IMR-90 (cell line): Measurements from ENCODE around the gene ARMC5. TPM values are rescaled to one million over a fixed set of nuclear protein-coding genes. Genes with fewer than 3 reads are reported as not detected.

Experiments
- ATAC-seq: fragments of 200-7000 bp; cut with Tn5 transposase; 2 replicates; pipeline ENCODE4 v1.9.1; 2020; ENCODE audit warnings: low read depth, mild to moderate bottlenecking, moderate library complexity
- BruUV-seq: library from RNA; stranded (reverse); fragments of 400-500 nt; replicated peaks from 2 replicates; lab custom pipeline; 2021; lab: Mats Ljungman, UMichigan
- CTCF ChIA-PET: fragments of 300-600 bp; formaldehyde crosslinking; extraction: SDS; loops from one replicate; lab custom pipeline; 2021; ENCODE audit warnings: antibody characterized with exemption; lab: Yijun Ruan, JAX
- POLR2A ChIA-PET: fragments of 300-600 bp; sonication (Branson Sonifier 250); formaldehyde crosslinking; loops from one replicate; lab custom pipeline; 2022; ENCODE audit warnings: antibody characterized with exemption; ENCODE audit not compliant: unreplicated experiment; lab: Charles Lee
- DNase-seq: peaks from one replicate; pipeline ENCODE4 v3.0.0; 2013
- H2AFZ ChIP-seq: replicated peaks from 2 replicates; pipeline ENCODE3; 2013; ENCODE audit warnings: low read length, mild to moderate bottlenecking; ENCODE audit not compliant: poor library complexity
- H2AK5ac ChIP-seq: 2 replicates; pipeline ENCODE4 v1.6.1; 2013; ENCODE audit warnings: low read depth, low read length, inconsistent platforms
- H2AK9ac ChIP-seq: replicated peaks from 2 replicates; pipeline ENCODE3; 2013; ENCODE audit warnings: mild to moderate bottlenecking, low read depth, low read length, moderate library complexity; ENCODE audit not compliant: poor library complexity
- H2BK120ac ChIP-seq: 2 replicates; pipeline ENCODE4 v1.6.1; 2013; ENCODE audit warnings: low read depth, low read length, inconsistent platforms
- H2BK15ac ChIP-seq: 3 replicates; pipeline ENCODE4 v1.6.1; 2013; ENCODE audit warnings: low read depth, low read length, inconsistent platforms
- H2BK20ac ChIP-seq: 2 replicates; pipeline ENCODE4 v1.6.1; 2013; ENCODE audit warnings: low read depth, mild to moderate bottlenecking, inconsistent platforms, low read length, moderate library complexity
- H2BK5ac ChIP-seq: 2 replicates; pipeline ENCODE4 v1.6.1; 2013; ENCODE audit warnings: mild to moderate bottlenecking, low read depth, low read length, inconsistent platforms; ENCODE audit not compliant: poor library complexity, severe bottlenecking
- H3K14ac ChIP-seq: replicated peaks from 2 replicates; pipeline ENCODE4 v1.6.1; 2013; ENCODE audit warnings: low read depth, low read length, inconsistent platforms
- H3K18ac ChIP-seq: 2 replicates; pipeline ENCODE4 v1.6.1; 2013; ENCODE audit warnings: low read depth, low read length, control low read depth
- H3K23ac ChIP-seq: 2 replicates; pipeline ENCODE4 v1.6.1; 2013; ENCODE audit warnings: low read depth, low read length, inconsistent platforms
- H3K27ac ChIP-seq: 2 replicates; pipeline ENCODE4 v1.5.1; 2013; ENCODE audit warnings: mild to moderate bottlenecking, control low read depth, low read length; ENCODE audit not compliant: insufficient read depth
- H3K27me3 ChIP-seq: 2 replicates; pipeline ENCODE4 v1.6.1; 2013; ENCODE audit warnings: low read length; ENCODE audit not compliant: control insufficient read depth, insufficient read depth
- H3K36me3 ChIP-seq: 2 replicates; pipeline ENCODE4 v1.6.1; 2013; ENCODE audit warnings: low read length, mixed read lengths; ENCODE audit not compliant: control insufficient read depth, insufficient read depth
- H3K4ac ChIP-seq: 2 replicates; pipeline ENCODE4 v1.6.1; 2013; ENCODE audit warnings: low read depth, low read length, inconsistent platforms
- H3K4me1 ChIP-seq: 2 replicates; pipeline ENCODE4 v1.6.1; 2013; ENCODE audit warnings: low read length, mixed read lengths; ENCODE audit not compliant: control insufficient read depth, insufficient read depth
- H3K4me2 ChIP-seq: 2 replicates; pipeline ENCODE4 v1.6.1; 2013; ENCODE audit warnings: low read depth, mild to moderate bottlenecking, control low read depth, low read length, moderate library complexity
- H3K4me3 ChIP-seq: 2 replicates; pipeline ENCODE4 v1.5.1; 2013; ENCODE audit warnings: low read depth, mild to moderate bottlenecking, control low read depth, low read length, moderate library complexity; ENCODE audit not compliant: insufficient read depth
- H3K56ac ChIP-seq: 2 replicates; pipeline ENCODE4 v1.6.1; 2013; ENCODE audit warnings: low read length, inconsistent platforms; ENCODE audit not compliant: insufficient read depth; ENCODE audit errors: extremely low read depth
- H3K79me1 ChIP-seq, 2 experiments: 2 replicates each; pipeline ENCODE4 v1.6.1; 2013; ENCODE audit warnings: low read length in 2 of 2, inconsistent platforms in 1 of 2, low read depth in 1 of 2
- H3K9ac ChIP-seq: 2 replicates; pipeline ENCODE4 v1.6.1; 2013; ENCODE audit warnings: low read depth, low read length, control low read depth
- H3K9me1 ChIP-seq: 2 replicates; pipeline ENCODE4 v1.6.1; 2013; ENCODE audit warnings: low read length, inconsistent platforms; ENCODE audit not compliant: insufficient read depth
- H3K9me3 ChIP-seq: 2 replicates; pipeline ENCODE4 v1.6.1; 2013; ENCODE audit warnings: low read length; ENCODE audit not compliant: control insufficient read depth, insufficient read depth
- H4K20me1 ChIP-seq: 2 replicates; pipeline ENCODE4 v1.6.1; 2013; ENCODE audit warnings: low read length, inconsistent platforms; ENCODE audit not compliant: insufficient read depth
- H4K5ac ChIP-seq: 2 replicates; pipeline ENCODE4 v1.6.1; 2013; ENCODE audit warnings: mild to moderate bottlenecking, low read depth, low read length, control low read depth
- H4K8ac ChIP-seq, 2 experiments: 2 replicates each; pipeline ENCODE4 v1.6.1; 2013; ENCODE audit warnings: low read depth in 2 of 2, low read length in 2 of 2, control low read depth in 1 of 2, inconsistent platforms in 1 of 2
- H4K91ac ChIP-seq: 2 replicates; pipeline ENCODE4 v1.6.1; 2013; ENCODE audit warnings: low read depth, low read length, inconsistent platforms; ENCODE audit not compliant: insufficient read depth
- CEBPB ChIP-seq: IDR thresholded peaks from 2 replicates; pipeline ENCODE4 v1.6.1; 2012; ENCODE audit warnings: low read depth, low read length, improper control_type of control experiment
- CHD1 ChIP-seq: IDR thresholded peaks from 2 replicates; pipeline ENCODE4 v1.6.1; 2012; ENCODE audit warnings: low read depth, low read length, improper control_type of control experiment
- CTCF ChIP-seq: conservative IDR thresholded peaks from 2 replicates; pipeline ENCODE4 v1.5.1; 2012; ENCODE audit warnings: mild to moderate bottlenecking, low read depth, low read length, improper control_type of control experiment
- ELK1 ChIP-seq: fragments of 150-350 bp; IDR thresholded peaks from 2 replicates; pipeline ENCODE4 v1.6.1; 2016; ENCODE audit warnings: low read depth, mild to moderate bottlenecking, low read length, moderate library complexity, borderline replicate concordance
- MAZ ChIP-seq: IDR thresholded peaks from 2 replicates; pipeline ENCODE4 v1.6.1; 2012; ENCODE audit warnings: low read depth, mild to moderate bottlenecking, low read length, improper control_type of control experiment, moderate library complexity, borderline replicate concordance
- MXI1 ChIP-seq: IDR thresholded peaks from 2 replicates; pipeline ENCODE4 v1.6.1; 2012; ENCODE audit warnings: low read depth, mild to moderate bottlenecking, low read length, moderate library complexity, borderline replicate concordance
- NFE2L2 ChIP-seq: fragments of 150-350 bp; IDR thresholded peaks from 2 replicates; pipeline ENCODE4 v1.6.1; 2016; ENCODE audit warnings: low read depth, mild to moderate bottlenecking, low read length
- RAD21 ChIP-seq: IDR thresholded peaks from 2 replicates; pipeline ENCODE4 v1.6.1; 2012; ENCODE audit warnings: low read length, improper control_type of control experiment
- RCOR1 ChIP-seq: IDR thresholded peaks from 2 replicates; pipeline ENCODE4 v1.6.1; 2012; ENCODE audit warnings: mild to moderate bottlenecking, low read length, improper control_type of control experiment; ENCODE audit not compliant: insufficient replicate concordance
- RFX5 ChIP-seq: IDR thresholded peaks from 2 replicates; pipeline ENCODE4 v1.8.0; 2012; ENCODE audit warnings: low read depth, mild to moderate bottlenecking, low read length, moderate library complexity
- SMC3 ChIP-seq: fragments of 150-350 bp; IDR thresholded peaks from 2 replicates; pipeline ENCODE4 v1.6.1; 2016; ENCODE audit warnings: low read depth, mild to moderate bottlenecking, antibody characterized with exemption, low read length, moderate library complexity
- USF2 ChIP-seq: fragments of 150-350 bp; IDR thresholded peaks from 2 replicates; pipeline ENCODE4 v1.6.1; 2017; ENCODE audit warnings: mild to moderate bottlenecking, antibody characterized with exemption, low read length, low read depth
- WGBS, 2 experiments: methylation state at CpG; one replicate each; pipeline versions ENCODE4 v1.1.5 to v1.1.7; 2013; ENCODE audit warnings: missing lambda C conversion rate in 2 of 2; ENCODE audit not compliant: insufficient read length in 1 of 2; ENCODE audit errors: extremely low coverage in 2 of 2; 5-methylcytosine and 5-hydroxymethylcytosine counted together
- dilution Hi-C: fragments of 300-500 bp; cut with HindIII; formaldehyde crosslinking; loops from one replicate; pipeline ENCODE4 v1.14.3; 2018; ENCODE audit warnings: low sequenced_read_pairs; ENCODE audit not compliant: unreplicated experiment
- in situ Hi-C: fragments of 300-500 bp; cut with MboI; formaldehyde crosslinking; loops from 3 replicates; pipeline ENCODE4 v1.14.3; 2019; ENCODE audit warnings: low sequenced_read_pairs, inconsistent platforms, mixed read lengths
- intact Hi-C: fragments of 100-400 bp; cut with micrococcal nuclease; formaldehyde crosslinking; loops from 2 replicates; pipeline ENCODE4 v1.10.0; 2022
- polyA plus RNA-seq, 3 experiments: library from polyadenylated mRNA; depleted of rRNA; stranded (reverse); fragments of >200 nt; gene quantifications; 2 replicates each; pipeline ENCODE4 v1.2.3, GENCODE V29; 2012; ENCODE audit warnings: low replicate concordance in 1 of 3
- total RNA-seq: library from RNA; depleted of rRNA; stranded (reverse); fragments of >200 nt; gene quantifications from 2 replicates; pipeline ENCODE4 v1.2.3, GENCODE V29; 2012

ARMC5 gene
- total and polyA plus RNA-seq, 2 of the 4 experiments (the other 2 are of a cell fraction) = 2.3 to 7.5 TPM

GRCh38 chr16:31436221-31437045, 22.9 kb upstream of the ARMC5 start:
- Histone ChIP-seq H3K4me2 (no peak overlapping the region), H2AK5ac (no peak overlapping the region), H3K23ac (no peak overlapping the region), H3K9ac (no peak overlapping the region), H2BK120ac (no peak overlapping the region), H3K56ac (no peak overlapping the region), H3K27ac (no peak overlapping the region), H3K79me1 (no peaks in the 10 kb centered on the region), H2BK15ac (no peak overlapping the region), H2BK5ac (no peak overlapping the region), H4K8ac (no peak overlapping the region), H4K5ac (no peak overlapping the region), H4K20me1 (no peaks in the 10 kb centered on the region), H2AFZ (peak overlapping the region; percentile 13), H3K9me1 (no peaks in the 10 kb centered on the region), H2AK9ac (no peak overlapping the region), H2BK20ac (no peak overlapping the region), H3K18ac (no peak overlapping the region), H3K4ac (no peak overlapping the region), H3K4me3 (no peak overlapping the region), H3K4me1 (no peaks in the 10 kb centered on the region), H3K9me3 (no peaks in the 10 kb centered on the region), H3K36me3 (no peaks in the 10 kb centered on the region), H4K91ac (no peak overlapping the region), H3K14ac (no peak overlapping the region), H3K27me3 (no peaks in the 10 kb centered on the region)
- intact Hi-C loops = no loop called here
- TF ChIP-seq CEBPB = no peak
- TF ChIP-seq MXI1 = no peak
- TF ChIP-seq RAD21 = no peak
- TF ChIP-seq SMC3 = no peak
- TF ChIP-seq RFX5 = no peak
- no peak for TF ChIP-seq NFE2L2
- no peak for TF ChIP-seq RCOR1
- no peak for TF ChIP-seq ELK1
- TF ChIP-seq CHD1 = no peak
- no peak for TF ChIP-seq MAZ
- TF ChIP-seq USF2 = no peak
- TF ChIP-seq CTCF = no peak
- ATAC-seq = no peak
- dilution Hi-C loops = no loop called here
- CTCF ChIA-PET = interaction anchor here (0.8 kb wide), 1 partner anchor 44 kb away, joined by 3 read pairs; the partner anchor contains the start of gene ITGAD
- in situ Hi-C loops = no loop called here
- no peak for DNase-seq
- POLR2A ChIA-PET = no interaction called here
- no TSS peak for BruUV-seq
- 85% methylated on average over 22 of the region's 44 CpGs; no CpG with 5 or more reads in 1 of the 2 experiments for WGBS, 2 experiments
